Endothelial cell of umbilical vein (primary cell): ENCODE data around the gene SART3.

Experiments used
- GATA2 ChIP-seq: IDR thresholded peaks from 2 replicates; pipeline ENCODE4 v1.7.0; 2011; ENCODE audit warnings: low read depth, mild to moderate bottlenecking, moderate library complexity, mixed read lengths, low read length; ENCODE audit not compliant: insufficient read length, insufficient read depth
- MYC ChIP-seq: IDR thresholded peaks from one replicate; pipeline ENCODE4 v1.6.1; 2011; ENCODE audit warnings: mild to moderate bottlenecking, low read depth, low read length
- POLR2A ChIP-seq: IDR thresholded peaks from 2 replicates; pipeline ENCODE4 v1.6.1; 2012; ENCODE audit warnings: low read depth, mild to moderate bottlenecking, control low read depth, low read length
- POLR2AphosphoS5 ChIP-seq: IDR thresholded peaks from 2 replicates; pipeline ENCODE4 v1.6.1; 2012; ENCODE audit warnings: low read depth, mild to moderate bottlenecking, control low read depth, low read length, moderate library complexity; ENCODE audit not compliant: insufficient read depth
- TF ChIP-seq, protein P1 (sequence below), 2 donors: IDR thresholded peaks; 1 replicate in 1 of 2; 2 replicates in 1 of 2; pipeline ENCODE4 v1.5.1; 2011; ENCODE audit warnings: low read length in 2 of 2, mild to moderate bottlenecking in 2 of 2, moderate library complexity in 2 of 2, control low read depth in 1 of 2, inconsistent platforms in 1 of 2, low read depth in 1 of 2; ENCODE audit not compliant: insufficient read depth in 1 of 2; ENCODE audit errors: extremely low read depth in 1 of 2

DNA sequence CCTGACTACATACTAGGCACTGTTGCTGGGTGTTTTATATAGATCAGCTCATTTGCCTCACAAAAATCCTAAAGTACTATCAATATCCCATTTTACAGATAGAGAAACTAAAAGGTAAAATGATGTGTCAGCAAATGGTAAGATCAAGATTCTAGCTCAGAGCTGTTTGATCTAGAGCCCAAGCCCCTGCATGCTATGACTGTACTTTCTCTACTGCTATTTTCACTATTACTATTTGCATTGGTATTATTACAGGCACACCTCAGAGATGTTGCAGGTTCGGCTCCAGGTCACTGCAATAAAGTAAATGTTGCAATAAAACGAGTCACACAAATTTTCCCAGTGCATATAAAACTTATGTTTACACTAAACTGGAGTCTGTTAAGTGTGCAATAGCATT lies 12.3 kb upstream of the SART3 start:
- TF ChIP-seq, protein P1, sequence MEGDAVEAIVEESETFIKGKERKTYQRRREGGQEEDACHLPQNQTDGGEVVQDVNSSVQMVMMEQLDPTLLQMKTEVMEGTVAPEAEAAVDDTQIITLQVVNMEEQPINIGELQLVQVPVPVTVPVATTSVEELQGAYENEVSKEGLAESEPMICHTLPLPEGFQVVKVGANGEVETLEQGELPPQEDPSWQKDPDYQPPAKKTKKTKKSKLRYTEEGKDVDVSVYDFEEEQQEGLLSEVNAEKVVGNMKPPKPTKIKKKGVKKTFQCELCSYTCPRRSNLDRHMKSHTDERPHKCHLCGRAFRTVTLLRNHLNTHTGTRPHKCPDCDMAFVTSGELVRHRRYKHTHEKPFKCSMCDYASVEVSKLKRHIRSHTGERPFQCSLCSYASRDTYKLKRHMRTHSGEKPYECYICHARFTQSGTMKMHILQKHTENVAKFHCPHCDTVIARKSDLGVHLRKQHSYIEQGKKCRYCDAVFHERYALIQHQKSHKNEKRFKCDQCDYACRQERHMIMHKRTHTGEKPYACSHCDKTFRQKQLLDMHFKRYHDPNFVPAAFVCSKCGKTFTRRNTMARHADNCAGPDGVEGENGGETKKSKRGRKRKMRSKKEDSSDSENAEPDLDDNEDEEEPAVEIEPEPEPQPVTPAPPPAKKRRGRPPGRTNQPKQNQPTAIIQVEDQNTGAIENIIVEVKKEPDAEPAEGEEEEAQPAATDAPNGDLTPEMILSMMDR (IDR thresholded peaks at IDR 0.05; ENCODE audit: extremely low read depth in 1 of 2, insufficient read depth in 1 of 2, low read depth in 1 of 2, low read length in 2 of 2), result no peak
- TF ChIP-seq POLR2AphosphoS5, result no peak
- no peak for TF ChIP-seq GATA2
- TF ChIP-seq POLR2A, result no peak
- no peak for TF ChIP-seq MYC
